HG03159 (cell line): ENCODE data around the gene PMM2.
"Not testable (repeated sequence)": the region's sequence is repeated elsewhere in the genome, so short reads cannot be mapped to it uniquely, and the experiment has no call there.

ENCODE experiments used
- ATAC-seq: cut with Tn5 transposase; IDR thresholded peaks from one replicate; pipeline ENCODE4 v1.9.1; 2021; ENCODE audit warnings: mild to moderate bottlenecking, moderate library complexity; ENCODE audit not compliant: unreplicated experiment

Gene PMM2

GRCh38 chr16:8781797-8782196 lies 15.8 kb upstream of the PMM2 start:
- no peak for ATAC-seq

DNA sequence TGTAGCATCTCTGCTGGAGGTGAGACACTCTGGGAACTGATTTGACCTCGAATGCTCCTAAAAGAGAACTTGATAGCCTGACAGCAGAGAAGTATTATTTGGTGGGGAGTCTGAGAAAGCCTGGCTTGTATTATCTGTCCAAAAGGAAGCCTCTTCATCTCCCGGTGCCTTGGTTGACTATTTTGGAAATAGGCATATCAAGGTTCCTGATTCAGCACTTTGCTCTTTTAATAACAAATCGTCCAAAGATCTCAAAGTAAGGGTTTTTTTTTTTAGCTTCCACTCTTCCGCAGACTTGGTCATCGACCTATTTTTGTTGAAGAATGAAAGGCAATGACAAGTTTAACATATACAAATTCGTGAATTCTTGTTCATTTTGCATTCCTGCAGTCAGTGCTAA lies 15.0 kb upstream of the PMM2 start:
- ATAC-seq: no peak

DNA sequence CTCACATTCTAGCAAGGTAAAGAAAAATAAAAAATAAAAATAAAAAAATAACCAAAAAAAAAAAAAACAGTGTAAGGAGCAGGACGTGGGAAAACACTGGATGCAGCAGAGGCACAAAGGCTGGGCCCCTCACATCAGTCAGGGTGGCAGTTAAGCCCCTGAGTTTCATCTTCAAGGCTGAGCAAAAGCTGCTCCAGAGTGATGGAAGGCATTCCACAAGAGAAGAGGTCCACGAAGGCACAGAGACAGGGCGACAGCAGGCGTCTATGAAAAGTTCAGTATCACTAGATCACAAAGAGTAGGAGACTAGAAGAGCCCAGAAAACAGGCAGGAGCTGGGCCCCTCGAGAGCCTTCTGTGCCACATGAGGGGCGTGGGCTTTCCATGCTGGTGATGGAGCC lies 12.2 kb upstream of the PMM2 start:
- ATAC-seq: no peak

- not testable (repeated sequence) for ATAC-seq
Observed at GRCh38 chr16:8786316-8786715, 11.3 kb upstream of the PMM2 start.

DNA sequence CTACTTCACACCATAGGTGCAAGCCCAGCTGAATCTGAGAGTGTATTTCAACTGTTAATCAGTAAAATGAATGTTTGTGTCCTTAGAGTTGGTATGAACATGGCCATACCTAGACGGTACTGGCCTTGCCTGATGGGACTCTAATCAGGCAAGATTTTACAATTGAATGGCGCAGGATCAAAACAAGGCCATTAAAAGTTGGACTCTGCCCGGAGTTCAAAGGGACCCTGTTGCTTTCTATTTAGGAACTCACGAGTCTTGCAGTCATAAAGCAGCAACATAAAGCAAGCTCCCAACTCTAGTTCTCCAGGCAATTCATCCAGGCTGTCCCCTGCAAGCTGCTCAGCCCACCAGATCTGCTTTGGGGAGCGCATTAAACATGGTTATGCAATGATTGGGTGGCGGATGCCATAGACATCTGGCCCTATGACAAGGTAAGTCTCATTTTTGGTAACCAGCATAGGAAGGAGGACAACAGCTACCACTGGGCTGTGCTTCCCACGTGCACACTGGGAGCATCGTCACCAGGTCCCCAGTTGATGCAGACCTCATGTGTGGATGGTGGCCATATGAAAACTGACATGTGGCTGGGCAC lies 9.0 kb upstream of the PMM2 start:
- no peak for ATAC-seq

- ATAC-seq: no peak
Observed at GRCh38 chr16:8795091-8795490, 2.5 kb upstream of the PMM2 start.

DNA sequence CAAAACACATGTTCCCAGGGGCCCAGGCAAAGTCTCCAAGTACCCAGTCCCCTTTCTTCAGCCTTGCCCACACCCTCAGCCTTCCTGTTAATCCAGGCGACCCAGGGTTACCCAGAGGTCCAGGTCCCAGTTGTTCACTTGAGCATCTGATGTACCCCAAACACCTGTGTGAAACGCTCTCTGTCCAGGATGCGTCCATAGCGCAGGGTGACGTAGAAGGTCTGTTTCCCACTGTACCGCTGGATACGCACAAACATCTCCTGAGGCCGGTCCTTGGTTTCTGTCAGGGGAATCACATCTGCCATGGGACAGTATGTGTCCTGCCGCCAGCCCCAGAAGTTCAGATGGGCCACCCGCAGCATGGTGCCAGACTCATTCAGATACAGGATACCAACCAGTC lies 1.8 kb upstream of the PMM2 start:
- no peak for ATAC-seq

DNA sequence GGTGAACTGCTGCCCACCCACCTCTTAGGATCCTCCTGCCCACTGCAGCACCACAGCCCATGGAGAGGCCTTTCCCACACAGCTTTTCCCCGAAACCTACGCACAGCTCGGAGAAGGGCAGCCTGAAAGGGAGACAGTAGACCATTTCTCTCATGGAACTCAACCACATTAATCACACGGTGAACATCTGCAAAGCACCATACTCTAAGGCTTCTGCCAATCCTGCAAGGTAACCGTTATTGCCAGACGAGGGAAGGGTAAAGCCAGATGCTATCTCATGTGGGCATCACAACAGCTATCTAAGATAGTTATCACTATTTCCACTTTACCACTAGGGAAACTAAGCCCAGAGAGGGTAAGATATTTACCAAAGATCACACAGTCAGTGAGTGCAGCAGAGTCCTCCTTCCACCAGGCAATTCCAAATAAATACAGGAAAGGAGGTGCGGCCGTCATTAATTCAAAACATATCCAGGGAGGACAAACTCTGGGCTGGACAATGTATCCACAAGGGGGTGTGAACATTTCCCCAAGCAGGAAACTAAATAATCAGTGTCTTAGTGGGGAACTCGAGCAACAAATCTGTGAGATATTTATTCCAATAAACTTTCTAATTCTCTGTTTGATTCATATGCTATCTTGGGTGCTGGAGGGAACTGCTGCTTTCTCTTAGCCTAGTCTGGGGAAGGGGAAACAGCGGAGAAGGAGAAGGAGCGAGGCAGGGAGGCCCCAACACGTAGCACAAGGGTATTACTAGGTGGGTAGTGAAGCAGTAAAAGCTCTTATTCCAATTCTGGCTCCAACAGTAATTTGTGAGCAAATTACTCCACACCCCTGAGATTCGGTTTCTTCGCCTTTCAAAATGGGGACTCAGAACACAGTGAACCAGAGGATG lies 923 bp upstream of the PMM2 start:
- ATAC-seq: peak; percentile 1

DNA sequence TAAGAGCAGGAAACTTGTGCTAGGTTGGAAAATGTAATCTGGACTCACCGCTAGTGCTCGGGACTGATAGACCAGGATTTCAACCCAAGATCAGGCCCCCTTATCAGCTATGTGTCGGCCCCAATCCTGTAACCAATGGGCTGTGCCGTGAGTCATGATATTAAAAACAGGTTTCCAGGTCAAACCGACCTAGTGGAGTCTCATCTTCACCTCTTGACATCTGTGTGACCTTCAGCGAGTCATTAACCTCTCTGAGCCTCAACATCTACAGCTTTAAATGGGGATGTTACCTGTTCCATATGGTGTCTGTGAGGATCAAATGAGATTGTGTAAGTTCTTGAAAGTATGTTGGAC lies 512 bp downstream of the PMM2 start:
- peak; percentile 10 for ATAC-seq

DNA sequence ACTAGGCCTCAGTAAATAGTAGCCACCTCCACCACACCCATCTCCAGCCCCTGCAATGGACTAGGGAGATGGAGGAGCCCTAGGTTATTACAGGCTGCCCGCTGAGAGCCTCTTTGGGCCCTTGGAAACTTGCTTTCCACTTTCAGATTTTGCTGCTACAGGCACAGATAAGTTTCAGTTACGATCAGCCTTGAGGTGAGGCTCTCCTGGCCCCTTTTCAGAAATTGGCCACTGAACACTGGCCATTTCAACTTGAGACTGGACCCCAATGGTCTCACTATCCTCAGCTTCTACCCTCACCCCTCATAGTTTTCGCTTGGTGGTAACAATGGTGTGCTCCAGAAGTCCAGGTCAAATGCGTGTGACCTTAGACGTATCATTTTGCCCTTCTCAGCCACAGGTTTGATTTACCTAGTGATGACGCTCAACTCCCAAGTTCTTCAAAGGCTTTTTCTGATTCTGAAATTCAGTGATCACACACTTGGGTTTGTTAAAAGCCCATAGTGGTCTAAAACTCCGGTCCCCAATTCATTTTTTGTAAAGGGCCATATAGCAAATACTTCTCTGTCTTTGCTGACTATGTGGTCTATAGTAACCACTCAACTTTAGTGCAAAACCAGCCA lies 1.0 kb downstream of the PMM2 start:
- ATAC-seq: no peak

GRCh38 chr16:8801701-8802100 lies 4.1 kb downstream of the PMM2 start:
- no peak for ATAC-seq

GRCh38 chr16:8803733-8804132 lies 6.1 kb downstream of the PMM2 start:
- ATAC-seq: not testable (repeated sequence)

DNA sequence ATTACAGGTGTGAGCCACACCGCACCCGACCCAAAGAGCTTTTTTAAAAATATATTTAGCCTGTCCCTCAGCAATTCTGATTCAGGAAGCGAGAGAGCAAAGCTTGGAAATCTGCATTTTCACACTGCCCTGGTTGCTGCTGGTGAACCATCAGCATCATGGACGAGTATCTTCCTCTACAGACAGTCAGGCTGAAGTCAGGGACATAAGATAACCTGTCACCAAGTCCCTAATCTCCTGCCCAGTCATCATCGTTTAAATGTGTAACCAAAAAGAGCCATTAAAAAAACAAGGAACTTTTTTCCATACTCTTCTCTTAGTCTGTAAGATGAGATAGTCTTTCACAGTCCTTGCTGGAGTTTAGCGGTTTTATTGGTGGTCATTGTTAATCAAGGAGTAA lies 6.7 kb downstream of the PMM2 start:
- ATAC-seq: no peak

- no peak for ATAC-seq
Observed at GRCh38 chr16:8806272-8806983, 8.8 kb downstream of the PMM2 start.

- ATAC-seq: no peak
Observed at GRCh38 chr16:8807189-8807588, 9.6 kb downstream of the PMM2 start.

- no peak for ATAC-seq
Observed at GRCh38 chr16:8808009-8808408, 10.4 kb downstream of the PMM2 start.

- no peak for ATAC-seq
Observed at GRCh38 chr16:8808613-8809353, 11.1 kb downstream of the PMM2 start.

DNA sequence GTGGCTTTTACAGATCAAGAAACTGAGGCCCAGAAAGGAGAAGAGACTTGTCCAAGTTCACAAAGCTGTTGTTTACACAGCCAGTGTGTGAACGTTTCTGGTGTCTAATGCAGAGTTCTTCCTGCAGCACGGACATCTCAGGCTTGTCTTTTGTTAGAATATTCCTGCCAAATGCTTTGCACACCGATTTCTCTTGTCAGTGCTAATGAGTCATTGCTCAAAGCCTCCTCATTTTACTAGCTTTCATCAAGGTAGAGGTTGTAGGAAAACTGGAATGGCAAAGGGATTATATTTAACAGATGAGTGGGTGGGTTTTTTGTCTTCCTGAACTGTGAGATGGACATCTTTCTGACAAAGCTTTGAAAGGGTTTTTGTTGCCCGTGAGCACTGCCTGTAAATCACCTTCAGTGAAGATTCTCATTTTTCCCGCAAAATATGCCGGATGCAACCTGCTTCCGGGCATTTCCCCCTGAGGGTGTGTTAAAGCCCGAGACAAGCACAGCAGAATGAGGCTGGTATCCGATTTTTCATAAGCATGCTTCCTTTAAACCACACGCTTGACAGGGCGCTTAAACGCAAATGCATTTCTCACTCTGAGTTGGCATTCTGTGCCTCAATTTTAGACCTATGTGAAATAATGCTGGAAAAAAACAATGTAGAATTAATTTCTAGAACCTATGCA lies 14.7 kb downstream of the PMM2 start:
- ATAC-seq: no peak

DNA sequence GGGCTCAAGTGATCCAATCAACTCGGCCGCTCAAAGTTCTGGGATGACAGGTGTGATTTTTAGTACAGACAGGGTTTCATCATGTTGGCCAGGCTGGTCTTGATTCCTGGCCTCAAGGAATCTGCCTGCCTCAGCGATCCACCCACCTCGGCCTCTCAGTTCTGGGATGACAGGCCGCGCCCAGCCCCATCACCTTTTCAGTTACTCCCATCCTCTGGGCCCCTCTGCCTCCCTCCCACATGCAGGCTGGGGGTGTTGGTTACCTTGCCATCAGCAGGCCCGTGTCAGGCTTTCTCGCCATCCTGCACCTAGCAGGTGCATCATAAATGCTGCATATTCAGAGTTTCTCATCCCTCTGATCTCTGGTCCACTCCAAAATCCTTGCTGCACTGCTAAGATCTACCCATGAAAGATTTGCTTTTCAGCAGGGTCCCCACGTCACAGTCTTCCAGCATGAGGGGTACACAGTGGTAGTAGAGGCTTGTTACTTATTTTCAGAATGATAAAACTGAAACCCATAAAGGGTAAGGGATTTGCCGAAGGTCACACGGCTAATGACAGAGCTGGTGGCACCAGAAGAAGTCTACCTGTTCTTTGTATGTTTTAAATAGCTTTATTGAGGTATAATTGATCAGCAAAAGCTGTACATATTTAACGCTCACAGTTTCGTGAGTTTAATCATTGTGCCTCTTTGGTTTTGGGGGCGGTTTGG lies 16.6 kb downstream of the PMM2 start:
- no peak for ATAC-seq
